ENCODE results near the gene SNAP47. TPM values are rescaled to one million over a fixed set of nuclear protein-coding genes. Genes with fewer than 3 reads are reported as not detected.

SNAP47 gene
- polyA plus RNA-seq, 1 of the 3 experiments (the other 2 are of a cell fraction): 45.6 TPM

DNA sequence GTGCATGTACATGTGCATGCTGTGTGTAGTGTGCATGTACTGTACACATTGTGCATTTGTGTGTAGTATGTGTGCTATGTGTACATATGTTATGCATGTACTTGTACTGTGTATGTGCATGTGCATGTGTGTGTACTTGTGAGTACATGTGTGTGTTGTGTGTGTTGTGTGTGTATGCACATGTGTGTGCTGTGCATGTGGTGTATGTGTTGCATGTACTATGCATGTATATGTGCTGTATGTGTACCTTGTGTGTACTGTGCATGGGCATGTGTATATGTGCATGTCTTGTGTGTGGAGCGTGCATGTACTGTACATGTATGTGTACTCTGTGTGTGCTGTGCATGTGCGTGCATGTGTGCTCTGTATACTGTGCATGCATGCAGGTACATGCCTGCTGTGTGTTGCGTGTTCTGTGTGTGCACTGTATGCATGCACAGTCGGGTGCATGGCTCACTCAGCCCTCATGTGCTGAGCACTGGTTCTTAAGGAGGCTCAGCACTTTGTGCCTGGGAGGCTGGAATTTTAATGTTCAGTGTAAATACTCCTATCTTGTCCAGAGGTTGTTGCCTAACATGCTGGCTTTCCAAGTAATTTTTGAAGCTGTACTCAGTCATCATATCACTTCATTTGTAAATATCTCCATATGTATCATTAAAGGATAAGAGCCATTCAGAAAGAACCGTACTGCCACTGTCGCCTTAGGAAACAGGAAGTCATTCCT is 32.3 kb downstream of the SNAP47 start:
- H3K9ac ChIP-seq: no peak overlapping the region
- H3K79me2 ChIP-seq (ENCODE audit: insufficient read depth): peaks cover 12% of the 10 kb centered on the region
- H3K9me2 ChIP-seq: no peaks in the 10 kb centered on the region
- H3K27ac ChIP-seq (ENCODE audit: low read depth in 2 of 2, low read length in 1 of 2): no peak overlapping the region
- DNase-seq: no peak
- H3K4me1 ChIP-seq (ENCODE audit: control insufficient read depth in 1 of 2, insufficient read depth in 2 of 2, low read depth in 1 of 2, low read length in 1 of 2): peaks cover 3 to 12% of the 10 kb centered on the region in 2 experiments; a peak in 2 of 4 replicates
- no peaks in the 10 kb centered on the region for H3K9me3 ChIP-seq
- H3K36me3 ChIP-seq (replicated peaks in 1 of 2; ENCODE audit: control insufficient read depth in 1 of 2, insufficient read depth in 2 of 2, low read length in 1 of 2): peaks cover 4 to 41% of the 10 kb centered on the region in 2 experiments
- no peaks in the 10 kb centered on the region for H3K27me3 ChIP-seq (ENCODE audit: insufficient read depth)
- no peak overlapping the region for H3K4me2 ChIP-seq
- no peak for TF ChIP-seq PBX3 (IDR thresholded peaks at IDR 0.05)
- no peak for TF ChIP-seq RAD21 (IDR thresholded peaks at IDR 0.05; ENCODE audit: low read length)
- TF ChIP-seq USF2 (IDR thresholded peaks at IDR 0.05; ENCODE audit: borderline replicate concordance, low read depth, low read length): no peak
- TF ChIP-seq RFX5 (IDR thresholded peaks at IDR 0.05; ENCODE audit: low read length): no peak
- TF ChIP-seq MXI1 (IDR thresholded peaks at IDR 0.05; ENCODE audit: low read depth, low read length): no peak
- no peak for TF ChIP-seq NFIC (IDR thresholded peaks at IDR 0.05; ENCODE audit: borderline replicate concordance)
- no peak for TF ChIP-seq YY1 (IDR thresholded peaks at IDR 0.05; ENCODE audit: low read depth)
- ChIA-PET CTCF (interaction anchor here (0.7 to 1.2 kb wide), 2 partner anchors 12 to 178 kb away, joined by 3 read pairs; no protein-coding TSS in a partner anchor), POLR2A (no interaction called here)
- H3F3A ChIP-seq (replicated peaks; ENCODE audit: insufficient read depth): no peaks in the 10 kb centered on the region
- WGBS (ENCODE audit: low lambda C conversion rate): 95% methylated on average over 6 of the region's 6 CpGs
- peaks cover 13% of the 10 kb centered on the region for H4K20me1 ChIP-seq (ENCODE audit: insufficient read depth)
- no peak overlapping the region for H2AFZ ChIP-seq (ENCODE audit: low read depth)
- H3K4me3 ChIP-seq (ENCODE audit: low read depth in 2 of 2, low read length in 1 of 2): no peak overlapping the region

DNA sequence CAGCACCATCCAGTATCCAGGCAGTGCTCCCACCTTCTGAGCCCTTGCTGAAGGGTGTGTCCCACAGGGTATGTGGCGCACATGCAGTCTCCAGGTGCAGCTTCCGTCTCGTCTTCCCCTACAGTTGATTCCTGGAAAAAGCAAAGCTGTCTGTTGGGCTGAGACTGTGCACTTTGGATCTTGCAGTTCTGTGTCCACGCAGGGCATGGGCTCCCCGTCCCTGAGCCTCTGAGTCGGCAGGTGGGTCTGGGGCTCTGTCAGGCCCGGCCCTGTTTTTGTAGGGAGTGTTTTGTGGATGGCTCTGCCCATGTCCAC is 32.8 kb downstream of the SNAP47 start:
- no peak overlapping the region for H3K4me2 ChIP-seq
- no peaks in the 10 kb centered on the region for H3F3A ChIP-seq (replicated peaks; ENCODE audit: insufficient read depth)
- no peaks in the 10 kb centered on the region for H3K9me2 ChIP-seq
- H3K36me3 ChIP-seq (replicated peaks in 1 of 2; ENCODE audit: control insufficient read depth in 1 of 2, insufficient read depth in 2 of 2, low read length in 1 of 2): peaks cover 4 to 41% of the 10 kb centered on the region in 2 experiments
- H3K9me3 ChIP-seq: no peaks in the 10 kb centered on the region
- H4K20me1 ChIP-seq (ENCODE audit: insufficient read depth): peaks cover 8% of the 10 kb centered on the region
- TF ChIP-seq GABPA (IDR thresholded peaks at IDR 0.05; ENCODE audit: low read depth): no peak
- TF ChIP-seq, protein P1, sequence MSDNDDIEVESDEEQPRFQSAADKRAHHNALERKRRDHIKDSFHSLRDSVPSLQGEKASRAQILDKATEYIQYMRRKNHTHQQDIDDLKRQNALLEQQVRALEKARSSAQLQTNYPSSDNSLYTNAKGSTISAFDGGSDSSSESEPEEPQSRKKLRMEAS (IDR thresholded peaks at IDR 0.05; ENCODE audit: low read depth): no peak
- TF ChIP-seq CHD2 (IDR thresholded peaks at IDR 0.05; ENCODE audit: low read length, partially characterized antibody): no peak
- TF ChIP-seq NRF1 (IDR thresholded peaks at IDR 0.05; ENCODE audit: low read depth, low read length): no peak
- TF ChIP-seq RFX5 (IDR thresholded peaks at IDR 0.05; ENCODE audit: low read length): no peak
- TF ChIP-seq MXI1 (IDR thresholded peaks at IDR 0.05; ENCODE audit: low read depth, low read length): no peak
- no peak for TF ChIP-seq EZH2phosphoT487 (IDR thresholded peaks at IDR 0.05; ENCODE audit: borderline replicate concordance, low read depth)
- H3K9ac ChIP-seq: no peak overlapping the region
- ChIA-PET CTCF (interaction anchor here (0.7 to 0.9 kb wide), 2 partner anchors 12 to 179 kb away, joined by 3 read pairs; no protein-coding TSS in a partner anchor), POLR2A (no interaction called here)
- H3K79me2 ChIP-seq (ENCODE audit: insufficient read depth): peaks cover 9% of the 10 kb centered on the region
- H3K4me3 ChIP-seq (ENCODE audit: low read depth in 2 of 2, low read length in 1 of 2): no peak overlapping the region
- H3K4me1 ChIP-seq (ENCODE audit: control insufficient read depth in 1 of 2, insufficient read depth in 2 of 2, low read depth in 1 of 2, low read length in 1 of 2): peaks cover 0 to 8% of the 10 kb centered on the region in 2 experiments; a peak in 1 of 4 replicates
- WGBS (ENCODE audit: low lambda C conversion rate): 90% methylated on average over 7 of the region's 7 CpGs
- no peak overlapping the region for H3K27ac ChIP-seq (ENCODE audit: low read depth in 2 of 2, low read length in 1 of 2)
- H2AFZ ChIP-seq (ENCODE audit: low read depth): no peak overlapping the region
- no peaks in the 10 kb centered on the region for H3K27me3 ChIP-seq (ENCODE audit: insufficient read depth)
- no peak for DNase-seq
